ENCODE data around the gene FOXI1. TPM values are rescaled to one million over a fixed set of nuclear protein-coding genes. Genes with fewer than 3 reads are reported as not detected.

Gene FOXI1
- total RNA-seq, 6 donors from 2014 or later = 0.30 TPM; not detected in 5

DNA sequence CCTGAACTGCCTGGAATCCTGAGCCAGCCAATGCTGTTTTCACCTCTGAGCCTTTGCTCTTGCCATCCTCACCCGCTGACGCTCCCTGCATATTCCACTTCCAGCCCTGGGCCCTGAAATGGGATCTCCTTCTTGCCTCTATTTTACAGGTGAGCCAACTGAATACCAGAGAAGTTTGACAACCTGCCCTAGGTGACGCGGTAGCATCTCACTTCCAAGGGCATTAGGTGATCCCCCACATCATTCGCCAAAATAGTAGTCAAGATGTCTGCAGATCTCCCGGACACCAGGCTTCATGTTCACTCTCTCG lies 43.5 kb downstream of the FOXI1 start:
- Histone ChIP-seq H3K36me3 (no peaks in the 10 kb centered on the region), H3K4me3 (no peak overlapping the region), H3K4me1 (peaks cover 0 to 12% (median 6%) of the 10 kb centered on the region in 4 donors), H3K27me3 (no peaks in the 10 kb centered on the region), H3K9me3 (no peaks in the 10 kb centered on the region), H3K27ac (no peak overlapping the region)
- no peak for TF ChIP-seq EP300 (IDR thresholded peaks at IDR 0.05)
- TF ChIP-seq POLR2A (IDR thresholded peaks at IDR 0.05) = no peak
- TF ChIP-seq, protein P1, sequence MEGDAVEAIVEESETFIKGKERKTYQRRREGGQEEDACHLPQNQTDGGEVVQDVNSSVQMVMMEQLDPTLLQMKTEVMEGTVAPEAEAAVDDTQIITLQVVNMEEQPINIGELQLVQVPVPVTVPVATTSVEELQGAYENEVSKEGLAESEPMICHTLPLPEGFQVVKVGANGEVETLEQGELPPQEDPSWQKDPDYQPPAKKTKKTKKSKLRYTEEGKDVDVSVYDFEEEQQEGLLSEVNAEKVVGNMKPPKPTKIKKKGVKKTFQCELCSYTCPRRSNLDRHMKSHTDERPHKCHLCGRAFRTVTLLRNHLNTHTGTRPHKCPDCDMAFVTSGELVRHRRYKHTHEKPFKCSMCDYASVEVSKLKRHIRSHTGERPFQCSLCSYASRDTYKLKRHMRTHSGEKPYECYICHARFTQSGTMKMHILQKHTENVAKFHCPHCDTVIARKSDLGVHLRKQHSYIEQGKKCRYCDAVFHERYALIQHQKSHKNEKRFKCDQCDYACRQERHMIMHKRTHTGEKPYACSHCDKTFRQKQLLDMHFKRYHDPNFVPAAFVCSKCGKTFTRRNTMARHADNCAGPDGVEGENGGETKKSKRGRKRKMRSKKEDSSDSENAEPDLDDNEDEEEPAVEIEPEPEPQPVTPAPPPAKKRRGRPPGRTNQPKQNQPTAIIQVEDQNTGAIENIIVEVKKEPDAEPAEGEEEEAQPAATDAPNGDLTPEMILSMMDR (IDR thresholded peaks at IDR 0.05) = no peak
- no peak for TF ChIP-seq POLR2AphosphoS5 (IDR thresholded peaks at IDR 0.05)
- 96 to 99% methylated on average over 7 of the region's 7 CpGs for WGBS, 2 donors
- DNase-seq (no peak), ATAC-seq (ENCODE audit: low FRiP score in 2 of 2) (no peak)

DNA sequence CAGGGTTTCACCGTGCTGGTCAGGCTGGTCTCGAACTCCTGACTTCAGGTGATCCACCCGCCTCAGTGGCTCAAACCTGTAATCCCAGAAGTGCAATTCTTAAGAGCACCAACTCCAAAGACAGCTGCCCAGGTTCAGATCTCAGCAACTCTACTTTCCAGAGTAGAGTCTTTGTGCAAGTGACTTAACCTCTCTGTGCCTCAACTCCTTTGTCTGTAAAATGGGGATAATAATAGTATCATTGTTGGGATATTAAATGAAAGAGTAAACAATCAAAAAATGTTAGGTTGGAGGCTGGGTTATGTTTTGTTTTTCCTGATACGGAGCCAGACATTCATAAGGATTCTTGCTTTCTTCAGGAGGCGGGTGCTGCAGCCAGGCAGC lies 45.0 kb downstream of the FOXI1 start:
- DNase-seq = no peak
- H3K4me3 ChIP-seq = no peak overlapping the region
- H3K27me3 ChIP-seq = no peaks in the 10 kb centered on the region
- H3K36me3 ChIP-seq = no peaks in the 10 kb centered on the region
- H3K27ac ChIP-seq = no peak overlapping the region
- peaks cover 0 to 12% (median 6%) of the 10 kb centered on the region in 4 donors for H3K4me1 ChIP-seq
- 77 to 82% methylated on average over 5 of the region's 5 CpGs for WGBS, 2 donors
- no peaks in the 10 kb centered on the region for H3K9me3 ChIP-seq
- TF ChIP-seq POLR2AphosphoS5 (IDR thresholded peaks at IDR 0.05) = no peak
- no peak for TF ChIP-seq EP300 (IDR thresholded peaks at IDR 0.05)
- TF ChIP-seq POLR2A (IDR thresholded peaks at IDR 0.05) = no peak
- TF ChIP-seq, protein P1 (IDR thresholded peaks at IDR 0.05) = no peak
- no peak for ATAC-seq (ENCODE audit: low FRiP score in 2 of 2)

DNA sequence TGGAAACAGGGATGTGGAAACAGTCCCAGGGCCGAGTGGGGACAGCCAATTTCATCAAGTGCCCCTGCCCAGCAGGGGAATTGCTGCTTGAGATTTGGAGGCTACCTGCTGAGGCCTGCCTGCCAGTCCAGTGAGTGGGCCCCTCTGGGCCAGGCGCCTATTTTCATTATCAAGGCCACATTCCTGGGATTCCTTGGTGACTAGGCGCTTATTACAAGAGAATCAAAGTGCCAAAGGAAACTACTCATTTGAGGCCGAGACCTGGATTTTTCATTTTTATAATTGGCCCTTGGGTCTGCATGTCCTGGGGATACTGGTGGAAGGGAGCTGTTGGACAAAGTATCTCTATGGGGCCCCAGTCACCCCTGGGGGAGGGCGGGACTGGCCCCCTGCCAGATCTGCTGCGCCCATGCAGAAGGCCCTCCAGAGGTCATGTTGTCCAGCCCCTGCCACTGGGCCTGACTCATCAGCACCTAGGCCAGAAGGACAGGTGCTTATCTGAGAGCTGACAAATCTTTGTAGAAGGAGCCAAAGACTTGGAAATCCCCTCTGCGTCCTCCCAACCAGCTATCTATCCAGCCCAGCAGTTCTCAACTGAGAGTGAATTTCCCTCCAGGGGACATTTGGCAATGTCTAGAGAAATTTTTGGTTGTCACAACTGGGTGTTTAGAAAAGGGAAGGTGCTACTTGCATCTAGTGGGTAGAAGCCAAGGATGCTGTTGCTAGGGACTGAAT lies 45.6 kb downstream of the FOXI1 start:
- ATAC-seq (ENCODE audit: low FRiP score in 2 of 2) (peak; percentile 55 to 89), DNase-seq (peak; percentile 76 to 85)
- no peaks in the 10 kb centered on the region for H3K9me3 ChIP-seq
- TF ChIP-seq, protein P1 (IDR thresholded peaks at IDR 0.05) = no peak
- TF ChIP-seq EP300 (IDR thresholded peaks at IDR 0.05) (no peak), POLR2AphosphoS5 (IDR thresholded peaks at IDR 0.05) (peak in 1 of 2 donors; percentile 15), POLR2A (IDR thresholded peaks at IDR 0.05) (no peak)
- peaks cover 0 to 12% (median 6%) of the 10 kb centered on the region in 4 donors for H3K4me1 ChIP-seq
- H3K27ac ChIP-seq = peak overlapping the region; percentile 44 to 69 (median 58)
- H3K36me3 ChIP-seq = no peaks in the 10 kb centered on the region
- no peak overlapping the region for H3K4me3 ChIP-seq
- no peaks in the 10 kb centered on the region for H3K27me3 ChIP-seq
- 53 to 62% methylated on average over 7 of the region's 7 CpGs for WGBS, 2 donors

DNA sequence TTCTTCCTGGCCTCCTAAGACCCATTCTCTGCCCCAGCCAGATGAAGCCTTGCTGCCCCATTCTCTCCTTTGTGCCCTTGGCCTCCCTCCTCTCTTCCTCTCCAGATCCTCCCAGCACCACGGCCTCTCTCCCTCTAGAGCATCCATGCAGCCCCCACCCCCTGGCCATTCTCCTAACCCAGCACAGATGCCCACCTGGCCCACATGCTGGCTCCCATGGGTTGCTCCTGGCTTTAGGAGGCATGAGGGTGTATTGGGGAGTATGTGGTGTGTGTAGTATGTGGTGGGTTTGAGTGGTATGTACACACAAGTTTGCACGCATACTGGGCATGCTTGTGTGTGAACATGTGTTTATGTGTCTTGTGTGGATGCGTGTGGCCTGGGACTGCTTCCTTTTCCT lies 47.1 kb downstream of the FOXI1 start:
- TF ChIP-seq POLR2A (IDR thresholded peaks at IDR 0.05) (no peak), POLR2AphosphoS5 (IDR thresholded peaks at IDR 0.05) (no peak), EP300 (IDR thresholded peaks at IDR 0.05) (no peak)
- TF ChIP-seq, protein P1 (IDR thresholded peaks at IDR 0.05) = no peak
- WGBS, 2 donors = 89 to 92% methylated on average over 3 of the region's 3 CpGs
- DNase-seq (no peak), ATAC-seq (ENCODE audit: low FRiP score in 2 of 2) (peak in 1 of 2 donors; percentile 22)
- H3K4me3 ChIP-seq = no peak overlapping the region
- H3K27ac ChIP-seq = no peak overlapping the region
- no peaks in the 10 kb centered on the region for H3K36me3 ChIP-seq
- no peaks in the 10 kb centered on the region for H3K27me3 ChIP-seq
- H3K4me1 ChIP-seq = peaks cover 0 to 12% (median 6%) of the 10 kb centered on the region in 4 donors
- no peaks in the 10 kb centered on the region for H3K9me3 ChIP-seq

DNA sequence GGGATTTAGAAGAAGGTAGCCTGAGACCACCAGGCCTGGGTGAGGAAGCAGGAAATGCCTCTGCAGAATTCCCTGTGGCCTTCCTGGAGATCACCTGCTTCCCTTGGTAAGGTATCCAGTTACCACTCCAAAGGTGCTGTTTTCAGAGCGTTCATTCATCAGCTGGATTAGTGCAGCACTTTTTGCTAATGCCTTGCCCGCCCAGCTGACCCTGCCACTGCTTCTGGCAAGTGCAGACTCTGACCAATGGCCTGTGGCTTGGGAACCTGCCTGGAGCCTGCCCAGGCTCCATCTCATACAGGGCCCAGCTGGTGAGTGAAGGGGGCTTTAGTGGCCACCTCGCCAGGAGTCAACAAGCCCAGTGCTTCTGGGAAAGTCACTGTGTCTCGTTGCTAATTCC lies 48.6 kb downstream of the FOXI1 start:
- Histone ChIP-seq H3K36me3 (no peaks in the 10 kb centered on the region), H3K27ac (no peak overlapping the region), H3K9me3 (no peaks in the 10 kb centered on the region), H3K4me1 (peaks cover 0 to 12% (median 6%) of the 10 kb centered on the region in 4 donors), H3K27me3 (no peaks in the 10 kb centered on the region), H3K4me3 (no peak overlapping the region)
- no peak for TF ChIP-seq POLR2AphosphoS5 (IDR thresholded peaks at IDR 0.05)
- no peak for TF ChIP-seq EP300 (IDR thresholded peaks at IDR 0.05)
- TF ChIP-seq, protein P1 (IDR thresholded peaks at IDR 0.05) = no peak
- DNase-seq (no peak), ATAC-seq (ENCODE audit: low FRiP score in 2 of 2) (no peak)
- WGBS, 2 donors = 77 to 89% methylated on average over 3 to 4 of the region's 4 CpGs
